GM06990 (cell line): ENCODE results near the gene TAC3.
"Not testable (repeated sequence)": the region's sequence is repeated elsewhere in the genome, so short reads cannot be mapped to it uniquely, and the experiment has no call there.

ENCODE experiments used
- DNase-seq: peaks from one replicate; pipeline ENCODE4 v3.0.0-alpha.2; 2011; ENCODE audit not compliant: insufficient read length; ENCODE audit errors: extremely low read depth
- H3K27me3 ChIP-seq: replicated peaks from 2 replicates; pipeline ENCODE4 v1.6.0; 2011; ENCODE audit warnings: low read length; ENCODE audit not compliant: control insufficient read depth, insufficient read depth
- H3K36me3 ChIP-seq: 2 replicates; pipeline ENCODE4 v1.5.1; 2011; ENCODE audit warnings: low read length; ENCODE audit not compliant: control insufficient read depth, insufficient read depth
- H3K4me3 ChIP-seq: replicated peaks from 2 replicates; pipeline ENCODE4 v1.5.1; 2011; ENCODE audit warnings: low read depth, mild to moderate bottlenecking, control low read depth, low read length
- TF ChIP-seq, protein P1 (sequence below): IDR thresholded peaks from 2 replicates; pipeline ENCODE4 v1.5.1; 2011; ENCODE audit warnings: low read length, control low read depth, mild to moderate bottlenecking, inconsistent platforms; ENCODE audit not compliant: insufficient read depth, poor library complexity, severe bottlenecking

The TAC3 gene

DNA sequence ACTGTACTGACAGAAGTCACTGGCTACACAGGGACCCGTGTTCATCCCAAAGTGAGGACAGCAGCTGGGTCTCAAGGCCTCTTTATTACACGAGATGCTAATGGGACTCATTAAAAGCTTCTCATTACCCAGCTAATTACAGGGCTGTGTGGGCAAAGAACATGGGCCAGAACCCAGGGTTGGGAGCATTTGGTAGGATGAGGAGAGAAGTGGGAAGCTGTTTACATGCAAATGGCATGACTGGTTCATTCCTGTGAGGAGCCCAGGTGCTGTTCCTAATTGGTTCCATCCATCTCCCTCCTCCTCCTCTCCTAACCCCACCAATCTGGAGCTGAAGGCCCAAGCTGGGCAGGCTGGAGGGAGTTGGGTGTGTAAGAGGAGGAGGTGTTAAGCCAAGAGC, 8.9 kb upstream of the TAC3 start:
- H3K27me3 ChIP-seq: no peaks in the 10 kb centered on the region
- H3K36me3 ChIP-seq: no peaks in the 10 kb centered on the region
- TF ChIP-seq, protein P1, sequence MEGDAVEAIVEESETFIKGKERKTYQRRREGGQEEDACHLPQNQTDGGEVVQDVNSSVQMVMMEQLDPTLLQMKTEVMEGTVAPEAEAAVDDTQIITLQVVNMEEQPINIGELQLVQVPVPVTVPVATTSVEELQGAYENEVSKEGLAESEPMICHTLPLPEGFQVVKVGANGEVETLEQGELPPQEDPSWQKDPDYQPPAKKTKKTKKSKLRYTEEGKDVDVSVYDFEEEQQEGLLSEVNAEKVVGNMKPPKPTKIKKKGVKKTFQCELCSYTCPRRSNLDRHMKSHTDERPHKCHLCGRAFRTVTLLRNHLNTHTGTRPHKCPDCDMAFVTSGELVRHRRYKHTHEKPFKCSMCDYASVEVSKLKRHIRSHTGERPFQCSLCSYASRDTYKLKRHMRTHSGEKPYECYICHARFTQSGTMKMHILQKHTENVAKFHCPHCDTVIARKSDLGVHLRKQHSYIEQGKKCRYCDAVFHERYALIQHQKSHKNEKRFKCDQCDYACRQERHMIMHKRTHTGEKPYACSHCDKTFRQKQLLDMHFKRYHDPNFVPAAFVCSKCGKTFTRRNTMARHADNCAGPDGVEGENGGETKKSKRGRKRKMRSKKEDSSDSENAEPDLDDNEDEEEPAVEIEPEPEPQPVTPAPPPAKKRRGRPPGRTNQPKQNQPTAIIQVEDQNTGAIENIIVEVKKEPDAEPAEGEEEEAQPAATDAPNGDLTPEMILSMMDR: no peak
- no peak overlapping the region for H3K4me3 ChIP-seq
- no peak for DNase-seq

DNA sequence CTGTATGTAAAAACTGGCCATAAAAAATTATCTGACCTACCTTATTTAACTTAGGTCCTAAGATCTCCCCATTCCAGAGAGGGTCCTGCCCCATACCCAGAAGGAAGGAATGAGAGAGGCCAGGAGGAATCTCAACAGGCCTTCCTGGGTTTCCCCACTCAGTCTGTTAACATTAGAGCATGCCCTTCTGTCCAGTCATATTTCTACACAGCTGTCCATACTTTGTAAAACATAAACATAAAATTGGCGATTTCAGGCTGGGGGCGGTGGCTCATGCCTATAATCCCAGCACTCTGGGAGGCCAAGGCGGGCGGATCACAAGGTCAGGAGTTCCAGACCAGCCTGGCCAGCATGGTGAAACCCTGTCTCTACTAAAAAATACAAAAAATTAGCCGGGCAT, 6.0 kb upstream of the TAC3 start:
- not testable (repeated sequence) for DNase-seq, H3K27me3 ChIP-seq, H3K4me3 ChIP-seq, H3K36me3 ChIP-seq

DNA sequence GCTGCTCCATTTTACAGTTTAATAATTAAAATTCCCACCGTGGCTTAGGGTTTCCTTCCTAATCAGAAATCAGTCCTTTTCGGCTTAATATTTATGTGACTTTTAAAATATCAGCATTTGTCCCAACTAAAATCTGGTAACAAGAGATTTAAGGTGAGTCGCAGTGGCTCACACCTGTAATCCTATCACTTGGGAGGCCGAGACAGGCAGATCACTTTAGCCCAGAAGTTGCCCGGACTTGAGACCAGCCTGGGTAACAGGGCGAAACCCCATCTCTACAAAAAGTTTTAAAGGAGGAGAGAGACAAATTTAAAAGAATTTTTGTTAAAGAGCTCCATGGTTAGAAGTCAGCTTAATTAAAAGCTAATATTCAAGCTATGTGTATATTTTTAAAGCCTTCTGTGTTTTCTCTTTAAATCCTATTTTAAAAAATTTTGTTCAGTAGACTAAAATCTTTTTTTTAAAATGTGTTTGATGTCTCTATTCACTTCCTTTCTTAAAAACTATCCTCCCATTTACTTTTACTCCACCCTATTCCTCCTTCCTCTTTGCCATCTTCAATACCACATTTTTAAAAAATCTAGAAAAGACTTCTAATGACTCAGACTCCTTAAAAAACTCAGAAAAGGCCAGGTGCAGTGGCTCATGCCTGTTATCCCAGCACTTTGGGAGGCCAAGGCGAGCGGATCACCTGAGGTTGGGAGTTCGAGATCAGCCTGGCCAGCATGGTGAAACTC, 3.8 kb upstream of the TAC3 start:
- Histone ChIP-seq H3K4me3 (no peak overlapping the region), H3K36me3 (no peaks in the 10 kb centered on the region), H3K27me3 (no peaks in the 10 kb centered on the region)
- TF ChIP-seq, protein P1: no peak
- DNase-seq: no peak

DNA sequence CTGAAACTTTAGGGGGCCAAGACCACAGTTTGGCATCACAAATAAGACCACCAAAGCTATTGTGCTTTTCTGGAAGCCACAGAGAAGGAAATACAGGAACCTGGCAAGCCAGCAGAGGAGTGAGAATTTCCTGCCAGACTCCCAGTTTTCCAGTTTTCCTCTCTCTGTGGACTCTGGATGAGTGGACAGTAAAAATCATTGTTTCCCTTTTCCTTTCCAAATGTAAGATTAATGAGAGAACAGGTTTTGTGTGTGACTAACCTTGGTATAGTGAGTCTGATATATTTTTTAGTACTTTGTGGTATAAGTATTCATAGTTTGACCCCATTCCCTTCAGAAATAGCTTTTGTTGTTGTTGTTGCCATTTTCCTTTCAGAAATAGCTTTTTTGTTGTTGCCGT, 2.6 kb upstream of the TAC3 start:
- no peaks in the 10 kb centered on the region for H3K36me3 ChIP-seq
- TF ChIP-seq, protein P1: no peak
- DNase-seq: no peak
- H3K27me3 ChIP-seq: no peaks in the 10 kb centered on the region
- no peak overlapping the region for H3K4me3 ChIP-seq

DNA sequence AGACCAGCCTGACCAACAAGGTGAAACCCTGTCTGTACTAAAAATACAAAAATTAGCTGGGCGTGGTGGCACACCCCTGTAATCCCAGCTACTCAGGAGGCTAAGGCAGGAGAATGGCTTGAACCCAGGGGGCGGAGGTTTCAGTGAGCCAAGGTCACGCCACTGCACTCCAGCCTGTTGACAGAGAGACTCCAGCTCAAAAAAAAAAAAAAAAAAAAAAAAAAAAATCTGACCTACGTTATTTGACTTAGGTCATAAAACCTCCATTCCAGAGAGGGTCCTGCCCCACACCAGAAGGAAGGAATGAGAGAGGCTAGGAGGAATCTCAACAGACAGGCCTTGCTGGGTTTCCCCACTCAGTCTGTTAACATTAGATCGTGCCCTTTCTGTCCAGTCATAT, 2.0 kb upstream of the TAC3 start:
- H3K36me3 ChIP-seq, H3K27me3 ChIP-seq, H3K4me3 ChIP-seq, DNase-seq: not testable (repeated sequence)

DNA sequence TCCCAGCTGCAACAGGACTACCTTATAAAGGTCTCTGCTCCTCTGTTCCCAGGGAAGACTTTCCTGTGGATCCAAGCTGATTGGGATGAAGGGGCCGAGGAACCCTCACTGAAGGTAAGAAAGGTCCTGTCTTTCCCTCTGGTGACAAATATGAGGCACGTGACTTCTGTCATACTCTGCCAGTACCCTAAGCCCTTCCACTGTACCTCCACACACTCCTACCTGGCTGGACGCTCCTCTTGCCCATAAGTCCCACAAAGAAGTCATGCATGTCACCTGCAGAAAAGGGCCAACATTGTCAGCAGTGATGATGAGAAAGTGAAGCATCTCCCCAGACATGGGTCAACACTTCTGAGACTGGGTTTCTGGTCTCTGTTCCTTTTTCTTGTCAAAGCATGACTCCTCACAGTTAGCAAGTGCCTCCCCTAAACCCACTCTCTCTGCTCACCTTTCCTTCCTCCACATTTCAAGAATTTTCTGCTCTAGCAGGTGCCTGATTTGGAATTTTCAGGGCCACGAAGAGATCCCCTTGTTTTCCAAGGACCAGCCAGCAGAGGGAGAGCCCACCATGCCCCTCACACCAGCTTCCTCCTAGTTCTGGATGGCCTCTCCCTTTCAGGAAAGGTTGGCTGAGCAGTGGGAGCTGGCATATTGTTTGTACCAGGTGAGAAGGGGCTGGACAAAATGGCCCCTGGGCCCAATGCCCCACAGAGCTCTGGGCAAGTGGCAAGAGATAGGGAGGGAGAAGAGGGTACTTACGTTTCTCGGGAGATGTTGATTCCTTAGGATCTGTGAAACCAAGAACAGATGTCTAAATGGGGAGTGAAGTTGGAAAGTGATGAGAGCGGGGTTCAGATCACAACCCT, 3.5 kb downstream of the TAC3 start:
- H3K36me3 ChIP-seq: no peaks in the 10 kb centered on the region
- H3K27me3 ChIP-seq: no peaks in the 10 kb centered on the region
- H3K4me3 ChIP-seq: no peak overlapping the region
- TF ChIP-seq, protein P1: peak; percentile 20
- peak; percentile 23 for DNase-seq
